ENCODE data around the gene FAAH.

Gene FAAH

DNA sequence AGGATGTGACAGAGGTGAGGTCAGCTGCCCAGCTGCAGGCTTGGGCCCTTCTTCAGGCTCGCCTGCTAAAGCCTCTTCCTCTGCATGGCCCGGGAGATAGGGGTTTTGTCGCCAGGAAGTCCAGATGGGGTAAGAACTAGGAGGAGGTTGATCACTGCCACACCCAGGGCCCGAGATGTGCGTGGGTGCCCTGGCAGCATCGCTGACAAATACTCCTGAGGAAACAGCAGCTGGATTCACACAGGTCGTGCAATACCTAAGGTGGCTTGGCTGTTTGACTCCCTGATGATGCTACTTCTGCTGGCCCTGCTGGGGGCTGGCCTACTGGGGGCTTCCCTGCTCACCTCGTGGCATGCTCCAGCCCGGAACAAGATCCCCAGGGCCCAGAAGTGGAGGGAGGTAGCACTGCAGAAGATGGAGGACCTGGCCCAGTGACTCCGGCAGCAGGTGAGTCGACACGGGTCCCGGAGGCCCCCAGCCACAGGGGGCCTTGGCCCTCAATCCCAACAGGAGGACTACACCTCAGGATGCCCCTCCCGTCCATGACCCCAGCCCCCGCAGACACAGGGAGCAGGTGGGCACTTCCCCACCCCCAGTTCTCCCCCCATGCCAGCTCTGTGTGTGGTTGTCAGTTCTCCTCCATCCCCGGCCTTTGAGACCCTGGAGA is 29.6 kb downstream of the FAAH start:
- no peak for FAIRE-seq

GRCh38 chr1:46424730-46425129 is 30.6 kb downstream of the FAAH start:
- no peak for FAIRE-seq

GRCh38 chr1:46425726-46426125 is 31.6 kb downstream of the FAAH start:
- FAIRE-seq = no peak

- no peak for FAIRE-seq
Measured at GRCh38 chr1:46427541-46427940, 33.4 kb downstream of the FAAH start.

- FAIRE-seq = no peak
Measured at GRCh38 chr1:46429436-46429835, 35.3 kb downstream of the FAAH start.

- no peak for FAIRE-seq
Measured at GRCh38 chr1:46431695-46432094, 37.6 kb downstream of the FAAH start.

DNA sequence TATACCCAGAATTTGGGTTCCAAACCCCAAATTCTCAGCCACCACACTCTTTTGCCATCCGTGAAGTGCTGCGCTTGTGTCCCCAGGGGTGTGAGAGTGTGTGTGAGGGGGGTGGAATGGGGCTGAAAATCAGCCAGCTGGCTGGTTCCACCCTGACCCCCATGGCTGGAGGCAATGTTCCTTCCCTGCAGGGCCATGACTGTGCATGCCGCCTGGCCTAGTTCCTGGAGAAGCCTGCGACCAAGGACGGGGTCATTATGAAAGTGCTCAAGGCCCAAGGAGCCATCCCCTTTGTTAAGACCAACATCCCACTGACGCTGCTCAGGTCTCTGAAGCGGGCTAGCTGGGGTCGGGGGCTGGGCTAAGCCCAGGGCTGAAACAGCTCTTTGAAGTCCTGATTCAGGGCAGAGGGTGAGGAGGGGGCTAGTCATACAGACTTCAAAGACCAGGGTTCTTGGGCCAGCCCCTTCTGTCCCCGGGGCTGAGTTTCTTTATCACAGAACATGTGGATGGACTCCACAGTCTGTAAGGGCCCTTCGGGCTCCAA is 38.7 kb downstream of the FAAH start:
- no peak for FAIRE-seq

GRCh38 chr1:46434358-46434757 is 40.2 kb downstream of the FAAH start:
- no peak for FAIRE-seq

DNA sequence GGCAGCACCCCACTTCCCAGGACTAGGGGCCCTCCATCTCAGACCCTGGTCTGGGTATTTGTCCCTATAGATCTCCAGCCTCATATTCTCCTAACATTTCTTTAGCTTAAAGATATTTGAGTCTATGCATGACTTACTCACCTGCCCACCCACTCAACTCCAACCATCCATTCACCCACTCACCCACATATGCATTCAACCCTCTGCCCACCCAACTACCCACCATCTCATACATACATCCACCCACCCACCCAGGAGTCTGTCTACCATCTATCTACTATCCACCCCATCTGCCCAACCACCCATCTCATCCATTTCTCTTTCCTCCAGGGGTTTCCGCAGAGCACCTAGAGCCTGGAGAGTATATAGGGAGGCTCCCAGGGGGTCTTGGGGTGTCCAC is 42.7 kb downstream of the FAAH start:
- no peak for FAIRE-seq

DNA sequence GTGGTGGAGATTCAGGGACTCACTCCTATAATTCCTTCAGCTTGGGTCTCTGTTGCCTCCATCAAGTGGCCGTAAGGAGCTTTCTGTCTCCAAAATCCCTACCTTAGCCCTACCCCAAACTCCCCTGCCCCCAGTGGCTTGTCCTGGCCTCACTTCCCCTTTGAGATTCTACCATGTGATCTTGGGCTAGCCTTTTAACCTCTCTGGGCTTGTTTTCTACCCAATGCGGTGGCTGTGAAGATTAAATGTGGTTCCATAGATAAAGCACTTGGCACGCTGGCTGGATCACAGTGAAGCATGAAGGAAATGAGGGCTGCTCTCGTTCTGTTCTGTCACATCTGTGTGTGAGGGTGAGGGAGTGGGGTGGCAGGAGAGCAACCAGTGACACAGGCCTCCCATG is 43.6 kb downstream of the FAAH start:
- FAIRE-seq = no peak

DNA sequence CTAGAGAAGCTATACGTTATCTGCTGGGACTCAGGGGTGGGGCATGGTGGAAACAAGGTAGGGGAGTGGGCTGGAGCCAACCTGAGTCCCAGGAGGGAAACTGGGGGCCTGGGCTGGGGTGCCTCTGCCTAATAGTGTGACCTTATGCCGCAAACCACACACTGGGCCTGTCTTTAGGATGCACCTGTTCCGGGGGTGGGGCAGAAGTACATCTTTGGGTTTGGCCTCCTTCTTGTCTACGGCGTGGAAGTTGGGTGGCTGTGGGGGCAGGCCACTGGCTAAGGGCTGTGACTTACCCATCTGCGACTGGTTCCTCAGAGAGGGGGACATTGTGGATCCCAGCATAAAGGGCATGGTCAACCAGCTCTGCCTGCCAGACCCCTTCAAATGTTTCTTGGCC is 44.2 kb downstream of the FAAH start:
- FAIRE-seq = no peak

DNA sequence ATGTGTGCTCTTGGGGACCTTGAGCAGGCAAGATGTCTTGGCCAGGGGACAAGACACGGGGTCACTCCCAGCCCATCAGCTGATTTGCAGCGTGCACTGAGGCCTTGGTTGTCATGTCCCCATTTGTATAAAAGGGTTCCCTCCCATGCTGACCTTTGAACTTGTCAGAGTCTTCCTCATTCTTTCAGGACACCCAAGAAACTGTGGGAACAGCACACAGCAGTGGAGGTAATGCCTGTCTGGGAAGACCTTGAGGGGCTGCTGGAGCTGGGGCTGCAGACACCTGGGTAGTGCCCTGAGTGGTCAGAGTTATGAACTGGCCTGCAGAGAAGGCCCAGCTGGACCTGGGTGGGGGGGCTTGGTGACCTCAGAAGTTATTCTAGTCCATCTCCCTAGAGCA is 46.4 kb downstream of the FAAH start:
- FAIRE-seq = no peak

DNA sequence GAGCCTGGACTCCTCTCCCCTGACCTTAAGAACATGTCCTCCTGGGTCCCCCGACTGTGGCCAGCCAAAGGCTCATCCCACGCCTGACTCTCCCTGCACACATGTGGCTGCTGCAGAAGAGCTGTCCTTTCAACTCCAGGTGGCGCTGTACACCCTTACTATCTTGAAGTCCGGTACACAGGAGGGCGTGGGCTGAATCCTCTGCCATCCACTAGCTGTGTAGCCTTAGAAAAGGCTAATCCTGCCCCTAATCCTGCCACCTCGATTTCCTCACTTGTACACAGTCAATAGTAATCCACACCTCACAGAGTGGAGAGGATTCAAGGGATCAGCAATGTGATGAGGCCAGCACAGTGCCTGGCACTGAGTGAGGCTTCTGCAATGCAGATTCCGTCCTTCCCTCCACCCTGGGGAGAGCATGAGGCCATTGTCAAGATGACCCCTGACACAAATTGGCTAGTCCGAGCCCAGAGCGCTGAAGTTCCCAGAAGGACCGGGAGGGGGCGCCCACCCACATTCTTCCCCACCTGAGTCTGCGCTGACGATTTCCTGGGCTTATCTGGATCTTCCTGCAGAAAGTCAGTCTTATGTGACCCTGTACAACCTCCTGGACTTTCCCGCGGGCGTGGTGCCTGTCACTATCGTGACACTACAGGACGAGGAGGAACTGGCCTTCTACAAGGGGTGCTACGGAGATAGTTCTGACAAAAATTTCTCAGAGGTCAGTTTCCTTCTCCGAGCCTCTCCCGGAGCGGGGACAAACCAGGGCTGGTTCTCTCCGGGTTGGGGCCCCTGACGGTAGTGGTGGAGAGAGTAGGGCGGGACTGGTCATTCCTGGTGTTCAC is 48.4 kb downstream of the FAAH start:
- FAIRE-seq = no peak

DNA sequence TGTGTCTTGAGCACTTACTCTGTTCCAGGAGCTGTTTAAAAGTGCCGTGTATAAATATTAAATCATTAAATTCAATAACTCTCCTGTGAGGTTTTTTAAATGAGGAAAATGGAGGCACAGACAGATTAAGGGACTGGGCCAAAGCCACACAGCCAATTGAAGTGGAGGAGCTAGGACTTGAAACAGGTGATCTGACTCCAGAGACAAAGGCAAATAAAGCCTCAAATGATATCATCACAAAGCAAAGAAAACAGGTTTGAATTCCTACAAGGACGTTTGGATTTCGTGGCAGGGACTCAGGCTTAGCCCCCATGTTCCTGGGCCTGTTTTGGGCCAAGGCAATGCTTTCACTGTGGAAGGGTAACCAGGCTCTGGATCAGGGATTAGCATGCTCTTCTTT is 50.3 kb downstream of the FAAH start:
- FAIRE-seq = no peak

- FAIRE-seq = no peak
Measured at GRCh38 chr1:46445773-46446256, 51.7 kb downstream of the FAAH start.

GRCh38 chr1:46446646-46447498 is 52.8 kb downstream of the FAAH start:
- no peak for FAIRE-seq

GRCh38 chr1:46447499-46448108 is 53.5 kb downstream of the FAAH start:
- FAIRE-seq = no peak

DNA sequence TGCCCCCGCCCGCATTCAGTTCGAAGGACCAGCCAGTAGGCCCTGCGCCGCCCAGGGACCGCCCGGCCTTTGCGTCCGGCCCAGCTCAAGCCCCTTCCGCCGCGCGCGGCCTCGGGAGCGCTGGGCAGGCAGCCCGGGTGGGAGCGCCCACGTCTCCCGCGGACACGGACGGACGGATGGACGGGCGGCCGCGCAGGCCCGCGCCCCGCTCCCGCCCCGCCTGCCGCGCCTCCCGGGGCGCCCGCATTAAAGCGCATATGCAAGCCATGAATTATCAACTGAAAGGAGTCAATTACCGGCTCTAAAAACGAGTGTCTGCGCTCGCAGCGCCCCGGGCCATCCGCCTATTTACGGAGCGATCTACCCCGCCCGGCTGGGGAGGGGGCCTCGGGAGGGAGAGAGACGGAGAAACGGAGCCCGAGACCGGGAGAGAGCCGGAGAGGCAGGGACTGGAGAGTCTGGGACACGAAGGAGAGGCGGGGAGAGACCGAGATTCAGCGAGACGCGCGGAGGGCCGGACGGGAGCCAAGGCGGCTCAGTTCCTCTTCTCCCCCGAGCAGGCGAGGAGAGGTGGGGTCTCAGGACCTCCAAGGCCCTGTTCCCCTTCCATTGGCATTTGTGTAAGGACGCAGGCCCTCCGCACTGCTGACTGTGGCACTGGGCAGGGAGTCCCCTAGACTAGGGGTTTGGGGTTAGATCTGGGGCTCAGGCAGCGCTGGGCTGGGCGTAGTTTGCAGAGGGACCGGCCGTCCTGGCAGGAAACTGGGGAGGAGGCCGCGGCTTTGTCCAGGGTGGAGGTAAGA is 54.2 kb downstream of the FAAH start:
- no peak for FAIRE-seq

DNA sequence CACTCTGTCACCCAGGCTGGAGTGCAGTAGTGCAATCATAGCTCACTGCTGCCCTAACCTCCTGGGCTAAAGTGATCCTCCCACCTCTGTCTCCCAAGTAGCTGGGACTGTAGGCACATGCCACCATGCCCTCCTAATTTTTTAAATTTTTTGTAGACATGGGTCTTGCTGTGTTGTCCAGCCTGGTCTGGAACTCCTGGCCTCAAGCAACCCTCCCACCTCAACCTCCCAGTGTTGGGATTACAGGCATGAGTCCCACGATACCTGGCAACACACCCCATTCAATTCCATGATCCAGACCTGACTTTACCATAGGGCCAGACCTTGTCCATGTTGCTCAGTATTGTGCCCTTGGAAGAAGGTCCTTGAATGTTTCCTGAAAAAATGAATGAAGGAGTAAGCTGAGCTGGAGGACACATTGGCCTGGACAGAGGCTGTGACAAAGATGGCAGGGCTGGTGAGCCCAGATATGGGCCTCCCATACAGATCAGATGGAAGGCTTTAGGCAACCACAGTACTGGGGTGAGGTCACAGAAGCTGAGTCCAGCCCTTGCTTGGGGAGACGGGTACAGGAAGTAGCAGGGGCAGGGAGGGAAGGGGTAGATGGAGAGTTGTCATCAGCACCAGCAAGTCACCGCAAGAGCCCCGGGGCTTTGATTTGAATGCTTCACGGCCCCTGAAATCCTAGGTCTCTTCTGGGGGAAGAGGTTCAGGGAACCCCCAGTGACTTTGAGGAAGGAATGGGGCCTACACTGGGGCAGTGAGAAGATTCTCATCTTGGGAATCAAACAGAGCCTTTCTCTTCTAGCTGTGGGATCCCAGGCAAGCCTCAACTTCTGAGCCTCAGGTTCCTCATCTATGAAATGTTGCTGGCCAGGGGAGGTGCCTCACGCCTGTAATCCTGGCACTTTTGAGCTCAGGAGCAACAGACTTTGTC is 55.4 kb downstream of the FAAH start:
- FAIRE-seq = no peak

- no peak for FAIRE-seq
Measured at GRCh38 chr1:46450160-46450517, 56.0 kb downstream of the FAAH start.

Measured in G401.6 (cell line).